Measurements from ENCODE around the gene ZNF618. TPM values are rescaled to one million over a fixed set of nuclear protein-coding genes. Genes with fewer than 3 reads are reported as not detected.

ZNF618 gene
- total RNA-seq, 4 donors from 2014 or later: 0.26 to 1.2 (median 1.0) TPM

GRCh38 chr9:113950195-113951031, 74.3 kb downstream of the ZNF618 start:
- intact Hi-C loops (cut with DNase I; ENCODE audit: low total_unique reads) (no loop called here), in situ Hi-C loops (cut with MboI; ENCODE audit: low sequenced_read_pairs in 4 of 4) (no loop called here)
- H3K27ac ChIP-seq: no peak overlapping the region
- TF ChIP-seq CTCF (IDR thresholded peaks at IDR 0.05 in 4 of 5, conservative IDR thresholded peaks at IDR 0.05 in 1 of 5) (no peak), POLR2A (IDR thresholded peaks at IDR 0.05) (no peak)
- no peak overlapping the region for H3K4me3 ChIP-seq
- H3K4me1 ChIP-seq: peaks cover 6 to 8% of the 10 kb centered on the region in 2 donors
- no peaks in the 10 kb centered on the region for H3K27me3 ChIP-seq
- H3K9me3 ChIP-seq: no peaks in the 10 kb centered on the region
- DNase-seq (no peak), ATAC-seq (no peak)
- no peaks in the 10 kb centered on the region for H3K36me3 ChIP-seq

- DNase-seq (no peak), ATAC-seq (no peak)
- Histone ChIP-seq H3K9me3 (no peaks in the 10 kb centered on the region), H3K27me3 (no peaks in the 10 kb centered on the region), H3K4me1 (peaks cover 11 to 13% of the 10 kb centered on the region in 2 donors), H3K27ac (no peak overlapping the region), H3K4me3 (no peak overlapping the region), H3K36me3 (no peaks in the 10 kb centered on the region)
- in situ Hi-C loops (cut with MboI; ENCODE audit: low sequenced_read_pairs in 4 of 4) (no loop called here), intact Hi-C loops (cut with DNase I; ENCODE audit: low total_unique reads) (no loop called here)
- TF ChIP-seq CTCF (IDR thresholded peaks at IDR 0.05 in 4 of 5, conservative IDR thresholded peaks at IDR 0.05 in 1 of 5): no peak
- TF ChIP-seq POLR2A (IDR thresholded peaks at IDR 0.05): no peak
Observed at GRCh38 chr9:113951032-113951372, 74.9 kb downstream of the ZNF618 start.

GRCh38 chr9:113952676-113953075, 76.6 kb downstream of the ZNF618 start:
- no peak for ATAC-seq
- intact Hi-C loops (cut with DNase I; ENCODE audit: low total_unique reads) (no loop called here), in situ Hi-C loops (cut with MboI; ENCODE audit: low sequenced_read_pairs in 4 of 4) (no loop called here)
- Histone ChIP-seq H3K27me3 (no peaks in the 10 kb centered on the region), H3K36me3 (no peaks in the 10 kb centered on the region), H3K27ac (no peak overlapping the region), H3K4me1 (peaks cover 11 to 13% of the 10 kb centered on the region in 2 donors), H3K4me3 (no peak overlapping the region), H3K9me3 (no peaks in the 10 kb centered on the region)
- no peak for DNase-seq
- TF ChIP-seq POLR2A (IDR thresholded peaks at IDR 0.05) (no peak), CTCF (IDR thresholded peaks at IDR 0.05 in 4 of 5, conservative IDR thresholded peaks at IDR 0.05 in 1 of 5) (no peak)

- DNase-seq (no peak), ATAC-seq (no peak)
- H3K9me3 ChIP-seq: no peaks in the 10 kb centered on the region
- no peaks in the 10 kb centered on the region for H3K36me3 ChIP-seq
- in situ Hi-C loops (cut with MboI; ENCODE audit: low sequenced_read_pairs in 4 of 4): no loop called here
- no peak overlapping the region for H3K27ac ChIP-seq
- no peaks in the 10 kb centered on the region for H3K27me3 ChIP-seq
- no peak for TF ChIP-seq POLR2A (IDR thresholded peaks at IDR 0.05)
- no peak for TF ChIP-seq CTCF (IDR thresholded peaks at IDR 0.05 in 4 of 5, conservative IDR thresholded peaks at IDR 0.05 in 1 of 5)
- H3K4me3 ChIP-seq: no peak overlapping the region
- intact Hi-C loops (cut with DNase I; ENCODE audit: low total_unique reads): no loop called here
- H3K4me1 ChIP-seq: peaks cover 11 to 13% of the 10 kb centered on the region in 2 donors
Observed at GRCh38 chr9:113953531-113953930, 77.4 kb downstream of the ZNF618 start.
